ENCODE measurements around the gene PRR29.
"Not testable (repeated sequence)": the region's sequence is repeated elsewhere in the genome, so short reads cannot be mapped to it uniquely, and the experiment has no call there.

PRR29 gene

DNA sequence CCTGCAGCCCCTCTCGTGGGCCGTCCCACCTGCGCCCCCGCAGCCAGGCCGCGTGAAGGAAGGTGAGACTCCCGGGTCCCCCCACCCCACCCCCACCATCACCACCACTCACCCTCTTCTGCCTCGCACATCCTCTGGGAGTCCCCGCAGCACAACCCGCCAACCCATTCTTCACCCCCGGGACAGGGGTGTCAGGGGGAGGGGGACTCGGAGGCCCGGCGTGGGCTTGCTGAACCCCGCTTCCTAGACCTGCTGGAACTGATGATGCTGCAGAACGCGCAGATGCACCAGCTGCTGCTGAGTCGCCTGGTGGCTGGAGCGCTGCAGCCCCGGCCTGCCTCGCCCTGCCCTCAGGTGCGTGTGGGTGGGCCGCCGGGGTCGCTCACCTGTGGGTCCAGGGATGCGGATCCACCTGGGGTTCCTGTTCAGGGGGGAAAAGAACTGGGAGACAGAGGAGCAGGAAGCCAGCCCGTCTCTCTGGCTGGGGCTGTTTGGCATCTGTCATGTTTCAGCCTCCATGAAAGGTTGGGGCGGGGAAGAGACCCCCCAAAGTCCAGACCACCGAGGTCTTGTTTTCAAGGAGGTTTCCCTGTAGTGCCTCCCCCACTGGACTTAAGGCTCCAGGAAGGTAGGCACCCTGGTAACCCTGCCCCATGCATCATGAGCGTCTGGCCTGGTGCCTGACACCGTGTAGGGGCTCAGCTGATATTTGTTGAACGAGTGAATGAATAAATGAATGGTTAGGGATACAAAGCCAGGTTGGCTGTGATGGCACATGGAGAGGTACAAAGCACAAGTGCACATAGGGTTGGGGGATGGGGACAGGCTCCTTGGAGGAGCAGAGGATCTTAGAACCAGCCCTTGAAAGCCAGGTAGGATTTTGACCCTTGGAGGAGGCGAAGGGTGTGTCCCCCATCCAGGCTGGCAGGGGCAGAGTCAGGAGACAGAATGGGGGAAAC, 849 bp downstream of the PRR29 start:
- no peak for DNase-seq

DNA sequence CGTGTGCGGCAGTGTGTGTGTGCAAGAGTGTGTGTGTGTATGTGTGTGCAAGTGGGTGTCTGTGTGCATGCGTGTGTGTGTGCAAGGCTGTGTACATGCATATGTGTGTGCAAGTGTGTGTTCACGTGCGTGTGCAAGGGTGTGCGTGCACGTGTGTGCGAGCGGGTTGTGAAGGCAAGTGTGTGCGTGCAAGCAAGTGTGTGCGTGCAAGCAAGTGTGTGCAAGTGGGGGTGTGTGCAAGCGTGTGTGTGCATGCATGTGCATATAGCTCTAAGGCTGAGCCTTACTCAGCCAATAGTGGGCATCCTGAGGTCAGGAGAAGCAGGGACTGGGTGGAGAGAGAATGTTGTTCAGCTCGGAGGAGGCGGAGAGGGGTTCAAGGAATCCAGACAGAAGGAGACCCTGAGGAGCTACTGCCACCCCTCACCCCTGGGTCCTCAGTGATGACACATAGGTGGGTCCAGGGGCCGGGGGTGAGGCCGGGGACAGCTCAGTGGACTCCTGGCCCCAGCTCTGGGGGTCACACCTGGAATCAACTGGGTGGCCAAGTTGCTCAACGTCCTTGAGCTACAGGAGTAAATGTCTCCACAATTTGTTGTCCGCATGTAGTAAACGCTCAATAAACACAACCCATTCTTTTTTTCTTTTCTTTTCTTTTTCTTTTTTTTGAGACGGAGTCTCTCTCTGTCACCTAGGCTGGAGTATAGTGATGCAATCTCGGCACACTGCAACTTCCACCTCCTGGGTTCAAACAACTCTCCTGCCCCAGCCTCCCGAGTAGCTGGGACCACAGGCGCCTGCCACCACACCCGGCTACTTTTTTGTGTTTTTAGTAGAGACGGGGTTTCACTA, 1.8 kb downstream of the PRR29 start:
- no peak for DNase-seq

DNA sequence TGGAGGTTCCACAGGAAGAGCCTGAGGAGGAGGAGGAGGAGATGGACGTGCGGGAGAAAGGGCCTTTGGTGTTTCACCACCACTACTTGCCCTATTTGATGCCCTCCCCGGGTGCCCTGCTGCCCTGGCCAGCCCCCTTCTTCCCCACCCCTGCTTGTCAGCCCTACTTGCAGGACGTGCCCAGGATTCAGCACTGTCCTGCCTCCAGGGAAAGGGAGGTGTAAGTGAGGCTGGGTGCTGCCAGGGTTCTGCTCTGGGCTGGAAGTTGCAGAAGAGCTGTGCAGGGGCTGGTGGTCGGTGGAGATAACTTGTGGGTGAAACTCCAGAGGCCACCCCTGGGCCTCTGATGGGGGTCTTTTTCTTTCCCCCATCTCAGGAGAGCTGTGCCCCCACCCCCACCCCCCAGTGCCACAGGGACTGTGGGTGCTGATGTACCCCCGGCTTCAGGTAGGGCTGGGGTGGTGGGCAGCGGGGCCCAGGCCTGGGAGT, 3.0 kb downstream of the PRR29 start:
- DNase-seq: no peak

DNA sequence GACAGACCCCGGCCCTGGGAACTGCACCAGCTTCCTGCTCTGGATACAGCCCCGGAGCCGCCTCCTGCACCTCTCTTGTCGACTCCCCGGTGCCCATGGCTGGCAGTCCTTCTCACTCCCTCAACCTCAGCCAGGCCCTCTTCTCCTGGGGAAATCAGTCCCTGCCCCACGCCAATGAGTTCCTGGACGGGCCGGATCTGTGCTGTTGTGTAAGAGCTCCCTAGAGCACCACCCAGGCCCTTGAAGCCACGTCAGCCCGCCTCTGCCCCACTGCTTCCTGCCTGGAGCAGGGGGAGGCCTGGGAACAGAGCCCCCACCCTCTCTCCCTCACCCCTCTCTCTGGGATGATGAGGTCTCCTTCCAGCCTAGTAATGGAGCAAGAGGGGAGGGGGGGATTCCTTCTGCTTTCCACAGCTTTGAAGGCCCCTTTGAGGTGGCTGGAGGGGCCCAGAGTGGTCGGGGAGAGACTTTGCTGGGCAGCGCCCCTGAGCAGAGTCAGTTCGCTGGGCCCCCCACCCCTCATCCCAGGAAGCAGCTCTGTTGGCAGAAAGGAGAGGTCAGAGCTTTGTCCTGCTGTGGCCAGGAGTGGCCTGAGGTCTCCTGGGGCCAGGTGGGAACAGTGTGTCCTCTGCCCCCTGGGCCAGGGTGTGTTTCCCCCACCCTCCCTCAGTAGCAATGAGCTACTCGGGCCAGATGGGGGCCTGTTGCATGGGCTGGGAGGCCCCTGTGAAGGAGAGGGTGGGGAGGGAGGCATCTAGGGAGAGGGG, 3.8 kb downstream of the PRR29 start:
- DNase-seq: no peak

DNA sequence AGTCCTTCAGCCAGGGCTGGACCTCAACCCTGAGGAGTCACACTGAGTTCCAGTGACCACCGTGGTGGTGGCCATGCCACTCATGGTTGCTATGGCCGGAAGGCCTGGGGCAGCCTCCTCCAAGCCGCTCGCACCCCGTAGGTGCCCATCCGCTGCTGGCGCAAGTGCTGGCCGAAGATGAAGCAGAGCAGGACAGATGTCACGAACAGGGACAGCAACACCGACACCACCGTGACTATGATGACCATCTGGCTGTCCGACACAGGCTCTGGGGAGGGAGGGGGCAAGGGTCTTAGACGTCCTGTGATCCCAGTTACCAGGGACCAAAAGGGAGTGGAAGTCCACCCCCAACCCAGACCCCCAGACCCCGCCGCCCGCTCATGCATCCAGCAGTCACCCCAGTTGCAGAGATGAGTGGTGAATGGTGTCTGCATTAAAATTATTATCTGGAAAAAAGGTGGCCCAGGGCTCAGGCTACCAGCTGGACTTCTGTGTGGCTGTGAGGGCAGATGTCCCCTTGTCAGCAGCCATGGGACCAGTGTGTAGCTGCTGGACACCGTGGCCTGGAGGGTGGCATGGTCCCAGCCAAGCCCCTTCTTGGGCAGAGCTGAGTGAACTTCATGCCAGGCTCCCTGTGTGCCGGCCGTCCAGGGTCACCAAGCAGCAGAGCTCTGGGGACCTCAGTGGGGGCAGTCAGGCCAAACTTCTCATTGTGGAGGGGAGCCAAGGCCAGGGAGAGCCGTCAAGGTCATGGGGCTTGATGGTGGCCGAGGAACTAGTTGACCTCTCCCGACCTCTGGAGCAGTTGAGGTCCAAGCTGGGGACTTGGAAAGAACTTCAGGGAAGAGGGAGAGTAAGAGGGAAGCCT, 4.7 kb downstream of the PRR29 start:
- no peak for DNase-seq

DNA sequence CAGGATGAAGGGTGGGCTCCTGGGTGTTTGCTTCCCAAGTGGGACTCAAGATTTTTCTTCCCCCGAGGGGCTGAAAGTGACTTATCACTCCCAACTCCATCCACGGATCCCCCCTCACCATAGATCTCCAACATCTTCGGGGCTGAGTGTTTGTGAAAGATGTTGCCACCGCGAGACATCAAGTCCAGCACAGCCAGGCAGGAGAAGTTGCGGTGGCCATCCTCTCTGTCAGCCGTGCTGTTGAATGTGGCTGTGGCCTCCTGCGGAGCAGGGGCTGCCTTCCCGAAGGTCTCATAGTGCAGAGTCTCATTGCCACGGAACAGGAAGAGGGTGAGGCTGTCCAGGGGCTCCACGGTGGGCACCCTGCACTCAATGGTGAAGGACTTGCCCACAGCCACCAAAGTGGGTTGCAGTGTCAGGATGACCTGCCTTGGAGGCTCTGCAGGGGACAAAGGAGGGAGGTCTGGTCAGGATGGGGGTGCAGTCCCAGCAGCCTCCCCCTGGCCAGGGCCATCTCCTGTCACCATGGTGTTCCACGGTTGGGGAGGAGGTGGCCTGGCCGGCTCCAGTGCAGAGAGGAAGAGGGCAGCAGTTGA, 5.5 kb downstream of the PRR29 start:
- DNase-seq: no peak

DNA sequence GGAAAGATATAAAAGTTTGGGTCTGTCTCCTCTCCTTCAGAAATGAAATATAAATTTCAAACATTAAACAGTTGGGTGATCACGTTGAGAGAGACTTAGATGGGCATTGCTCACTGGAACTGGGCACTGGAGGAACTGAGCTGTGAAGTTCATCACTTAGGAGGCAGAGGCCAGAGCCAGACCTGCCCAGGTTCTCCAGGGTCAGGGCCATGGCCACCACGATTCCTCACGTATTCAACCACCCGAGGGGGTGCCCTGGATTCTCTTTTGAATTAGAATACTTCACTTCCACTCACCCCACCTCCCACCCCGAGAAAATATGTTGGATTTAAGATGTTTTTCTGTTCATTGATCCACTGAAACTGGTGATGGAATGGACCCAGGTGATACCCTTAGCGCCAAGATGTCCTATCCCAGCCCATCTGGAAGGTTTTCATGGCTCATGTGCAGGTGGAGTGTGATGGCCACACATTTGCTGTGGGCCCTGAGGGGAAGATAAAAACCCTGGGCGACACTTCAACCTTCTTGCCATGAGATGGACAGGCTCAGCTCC, 6.1 kb downstream of the PRR29 start:
- DNase-seq: no peak

DNA sequence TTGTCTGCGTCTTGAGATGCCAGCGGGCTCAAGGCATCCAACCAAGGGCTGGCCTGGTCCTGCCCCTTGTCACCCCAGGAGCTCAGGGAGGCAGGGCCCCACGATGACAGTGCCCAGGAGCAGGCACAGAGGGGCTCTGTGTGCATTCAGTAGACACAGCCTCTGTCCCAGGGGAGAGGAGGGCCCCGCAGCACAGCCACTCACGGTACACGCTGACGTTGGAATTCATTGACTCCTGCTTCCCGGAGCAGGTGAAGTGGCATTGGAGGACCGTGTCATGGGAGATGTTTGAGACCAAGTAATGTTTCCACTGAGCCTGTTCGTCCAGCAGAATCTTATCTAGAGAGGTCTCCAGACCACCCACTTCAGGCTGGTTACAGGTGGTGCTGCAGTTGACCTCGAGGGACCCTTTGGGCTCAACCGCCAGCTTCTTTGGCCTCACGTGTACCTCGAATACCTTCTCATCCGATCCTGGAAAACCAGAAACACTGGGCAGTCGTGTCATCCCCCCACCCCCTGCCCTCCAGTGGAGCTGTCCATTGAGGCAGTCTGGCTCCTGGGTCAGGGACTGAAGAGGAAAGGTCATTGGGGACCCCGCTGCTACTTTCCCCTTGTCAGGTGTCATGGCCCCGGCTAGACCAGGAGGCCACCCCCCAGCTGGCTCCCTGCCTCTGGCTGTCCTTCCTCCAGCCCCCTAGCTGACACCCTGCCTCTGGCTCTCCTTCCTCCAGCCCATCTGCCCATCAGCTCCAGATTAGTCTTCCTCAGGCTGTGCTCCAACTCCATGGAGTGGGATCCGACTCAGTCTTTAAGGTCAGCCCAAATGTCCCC, 7.0 kb downstream of the PRR29 start:
- DNase-seq: no peak

DNA sequence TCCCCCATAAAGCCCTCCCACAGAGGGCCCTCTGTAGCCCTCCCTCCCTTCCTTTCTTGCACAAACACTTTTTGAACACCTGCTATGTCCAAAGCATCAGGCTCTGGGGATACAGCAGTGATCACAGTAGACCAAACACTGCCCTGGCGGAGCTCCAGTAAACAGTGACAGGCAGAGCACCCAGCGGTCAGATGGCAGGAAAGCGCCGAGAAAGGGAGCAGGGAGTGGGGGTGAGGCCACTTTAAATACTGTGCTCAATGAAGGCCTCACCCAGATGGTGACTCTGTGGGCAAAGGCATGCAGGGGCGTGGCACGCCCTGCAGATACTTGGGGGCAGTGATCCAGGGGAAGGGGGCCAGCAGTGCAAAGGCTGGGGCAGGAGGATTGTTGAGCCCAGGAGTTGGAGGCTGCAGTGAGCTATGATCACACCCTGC, 7.6 kb downstream of the PRR29 start:
- DNase-seq: peak; percentile 68

DNA sequence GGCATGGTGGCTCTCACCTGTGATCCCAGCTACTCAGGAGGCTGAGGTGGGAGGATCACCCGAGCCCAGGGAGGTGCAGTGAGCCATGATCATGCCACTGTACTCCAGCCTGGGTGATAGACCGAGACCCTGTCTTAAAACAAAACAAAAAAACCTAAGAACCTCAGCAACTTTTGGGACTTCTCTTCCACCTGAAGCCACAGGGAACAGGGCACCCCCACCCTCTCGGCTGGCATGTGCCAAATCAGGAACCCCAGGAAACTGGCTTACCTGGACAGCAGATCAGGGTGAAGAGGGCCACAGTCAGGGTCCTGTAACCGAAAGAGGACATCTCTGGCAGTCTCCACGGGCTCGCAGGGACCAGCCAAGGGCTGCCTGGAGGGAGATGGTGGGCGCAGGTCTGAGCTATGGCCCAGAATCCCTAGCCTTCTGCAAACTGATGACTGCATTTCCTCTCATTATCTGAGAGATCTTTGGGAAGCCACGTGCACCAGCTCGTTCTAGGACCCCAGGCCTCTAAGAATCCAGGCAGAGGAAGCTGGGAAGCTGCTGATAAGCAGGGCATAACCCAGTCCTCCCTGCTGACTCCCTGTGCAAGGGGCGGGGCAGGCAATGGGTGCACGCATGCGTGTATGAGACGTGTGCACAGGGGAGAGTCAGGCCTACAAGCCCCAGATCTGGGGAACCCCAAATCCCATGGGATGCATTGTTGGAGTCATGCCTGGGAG, 8.4 kb downstream of the PRR29 start:
- DNase-seq: no peak

DNA sequence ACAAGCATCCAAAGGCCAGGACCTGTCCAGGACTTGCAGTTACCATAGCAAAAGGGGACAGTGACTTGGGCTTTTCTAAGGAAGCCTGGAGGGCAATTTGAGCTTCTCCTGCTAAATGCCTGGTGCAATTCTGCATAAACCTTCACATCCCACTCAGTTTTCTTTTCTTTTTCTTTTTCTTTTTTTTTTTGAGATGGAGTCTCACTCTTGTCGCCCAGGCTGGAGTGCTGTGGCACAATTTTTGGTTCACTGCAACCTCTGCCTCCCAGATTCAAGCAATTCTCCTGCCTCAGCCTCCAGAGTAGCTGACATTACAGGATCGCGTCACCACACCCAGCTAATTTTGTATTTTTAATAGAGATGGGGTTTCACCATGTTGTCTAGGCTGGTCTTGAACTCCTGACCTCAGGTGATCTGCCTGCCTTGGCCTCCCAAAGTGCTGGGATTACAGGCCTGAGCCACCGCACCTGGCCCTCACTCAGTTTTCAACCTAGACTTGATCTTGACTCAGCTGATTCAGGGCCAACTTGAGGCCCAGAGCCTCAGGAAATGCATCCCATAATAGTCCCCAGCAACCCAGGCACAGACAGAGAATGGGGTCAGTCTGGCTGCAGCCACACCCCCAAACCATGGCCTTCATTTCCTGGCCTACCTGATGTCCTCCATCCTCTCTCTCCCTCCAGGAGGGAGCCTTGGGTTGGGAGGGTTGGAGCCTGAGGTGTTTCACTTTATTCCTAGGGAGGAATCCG, 9.1 kb downstream of the PRR29 start:
- DNase-seq: not testable (repeated sequence)

DNA sequence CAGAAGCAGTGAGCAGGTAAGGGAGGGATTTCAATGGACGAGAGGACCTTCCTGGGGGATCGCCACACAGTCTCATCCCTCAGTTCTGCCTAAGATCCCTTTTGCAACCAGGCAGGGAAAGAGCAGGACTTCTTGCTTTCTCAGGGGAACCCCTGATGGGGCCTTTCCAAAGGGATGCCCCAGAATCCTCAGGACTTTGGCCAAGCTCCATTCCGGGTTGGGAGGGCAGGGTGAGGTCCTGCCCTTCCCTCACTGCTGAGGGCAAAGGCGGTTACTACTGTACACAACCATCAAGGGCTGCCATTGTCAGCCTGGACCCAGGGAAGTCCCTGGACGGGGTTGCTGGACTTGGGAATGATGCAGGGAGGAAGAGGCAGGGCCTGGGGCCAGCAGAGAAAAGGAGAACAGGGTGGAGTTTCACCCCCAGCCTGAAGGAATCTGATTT, 9.7 kb downstream of the PRR29 start:
- DNase-seq: no peak

DNA sequence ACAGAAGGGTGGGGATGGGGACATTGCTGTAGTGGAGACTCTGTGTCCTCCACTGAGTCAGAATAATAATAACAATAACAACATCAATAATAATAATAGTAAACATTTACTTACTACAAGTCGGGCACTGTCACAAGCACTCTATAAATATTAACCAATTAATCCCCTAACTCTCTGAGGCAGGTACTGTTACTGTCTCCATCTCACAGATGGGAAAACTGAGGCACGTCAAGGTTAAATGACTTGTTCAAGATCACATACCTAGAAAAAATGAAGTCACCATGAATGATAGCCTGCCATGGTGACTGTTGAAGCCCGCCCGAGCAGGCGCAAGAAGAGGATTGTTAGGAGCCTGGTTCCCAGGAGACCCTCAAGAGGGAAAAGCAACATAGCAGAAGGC, 10.2 kb downstream of the PRR29 start:
- DNase-seq: no peak

DNA sequence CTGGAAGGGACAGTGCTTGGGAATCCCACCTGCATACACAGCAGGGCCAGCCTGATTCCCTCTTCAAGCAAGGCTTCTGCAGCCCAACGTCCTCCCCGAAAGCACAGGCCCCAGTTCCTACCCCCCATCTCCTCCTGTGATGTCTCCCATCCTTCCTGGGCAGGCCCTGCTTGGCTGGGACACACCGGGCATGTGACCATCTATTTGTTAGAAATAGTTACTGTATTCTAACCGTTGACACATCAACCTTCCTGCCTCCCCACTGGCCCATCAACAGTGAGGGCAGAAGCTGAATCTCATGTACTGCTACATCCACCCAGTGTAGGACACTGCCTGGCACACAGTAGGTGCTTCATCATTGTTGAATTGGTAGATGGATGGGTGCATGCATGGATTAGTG, 10.7 kb downstream of the PRR29 start:
- DNase-seq: no peak

DNA sequence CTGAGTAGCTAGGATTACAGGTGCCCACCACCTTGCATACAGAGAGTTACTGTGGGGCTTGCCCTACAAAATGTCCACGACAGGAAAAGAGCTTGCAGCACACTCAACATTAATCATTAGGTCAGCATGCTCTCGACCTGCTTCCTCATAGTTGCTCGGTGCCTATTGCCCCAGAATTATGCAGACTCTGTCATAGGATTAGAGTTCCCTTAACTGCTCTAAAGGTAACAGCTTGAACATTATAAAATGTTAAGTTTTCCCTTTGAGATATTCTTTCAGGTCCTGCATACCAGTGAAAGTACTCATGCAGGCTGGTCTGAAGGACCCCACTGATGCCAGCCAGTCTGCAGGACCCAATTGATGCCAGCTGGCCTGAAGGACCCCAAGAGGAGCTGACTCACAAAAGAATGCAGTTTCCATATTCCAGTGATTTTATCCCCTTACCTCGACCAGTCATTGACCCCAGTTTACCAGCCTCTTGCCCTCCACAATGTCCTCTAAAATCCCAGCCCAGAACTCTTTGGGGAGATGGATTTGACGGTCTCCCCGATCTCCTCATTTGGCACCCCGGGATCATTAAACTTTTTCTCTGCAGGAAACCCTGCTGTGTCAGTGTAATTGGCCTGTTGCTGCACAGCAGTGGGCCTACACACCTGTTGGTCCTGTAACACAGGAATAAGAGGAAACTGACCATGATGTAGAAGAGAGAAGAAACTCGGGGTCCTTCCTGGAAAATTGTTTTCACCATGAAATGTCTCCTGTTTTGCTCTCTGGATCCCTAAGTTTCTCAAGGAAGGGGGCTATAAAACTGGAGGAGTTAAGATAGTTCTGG, 11.6 kb downstream of the PRR29 start:
- DNase-seq: peak; percentile 27

DNA sequence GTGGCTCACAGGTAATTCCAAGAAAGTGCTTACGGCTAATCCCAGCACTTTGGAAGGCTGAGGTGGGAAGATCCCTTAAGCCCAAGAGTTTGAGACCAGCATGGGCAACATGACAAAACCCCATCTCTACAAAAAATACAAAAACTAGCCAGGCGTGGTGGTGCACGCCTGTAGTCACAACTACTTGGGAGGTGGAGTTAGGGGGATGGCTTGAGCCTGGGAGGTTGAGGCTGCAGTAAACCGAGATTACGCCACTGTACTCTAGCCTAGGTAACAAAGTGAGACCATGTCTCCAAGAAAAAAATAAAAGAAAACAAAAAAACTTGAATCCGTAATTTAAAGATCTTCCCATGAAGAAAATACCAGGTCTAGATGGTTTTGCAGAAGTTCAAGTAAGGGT, 17.3 kb downstream of the PRR29 start:
- no peak for DNase-seq

DNA sequence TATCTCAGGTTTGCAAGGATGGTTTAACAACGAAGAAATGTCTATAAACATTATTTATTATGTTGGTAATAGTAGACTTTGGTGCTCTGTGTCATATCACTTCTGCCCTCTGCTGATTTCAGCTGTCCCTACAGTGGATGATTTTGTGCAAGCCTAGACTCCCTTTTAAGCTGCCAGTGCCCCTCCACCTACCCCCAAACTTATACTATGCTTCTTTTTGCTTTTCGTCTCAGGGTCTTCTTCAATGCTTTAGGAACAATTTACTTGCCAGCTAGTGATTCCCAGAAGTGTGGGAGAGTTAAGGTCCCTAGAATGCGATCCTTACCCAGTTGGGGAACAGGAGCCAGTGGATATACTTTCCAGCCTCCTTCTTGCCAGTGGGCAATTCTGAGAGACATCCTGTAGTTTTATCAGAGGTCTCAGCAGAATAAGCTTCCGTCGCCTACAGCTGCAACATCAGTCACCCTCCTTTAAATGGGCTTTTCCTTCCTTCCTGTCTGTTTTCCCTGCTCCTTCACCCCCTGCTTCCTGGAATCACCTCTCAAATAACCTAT, 18.2 kb downstream of the PRR29 start:
- DNase-seq: no peak

All from NCI-H146 (cell line).